K562 (cell line): Measurements from ENCODE around the gene C9orf50. TPM values are rescaled to one million over a fixed set of nuclear protein-coding genes. Genes with fewer than 3 reads are reported as not detected.

Experiments used
- CTBP1 ChIP-seq: fragments of 450-650 bp; IDR thresholded peaks from 2 replicates; pipeline ENCODE4 v1.6.1; 2016; ENCODE audit warnings: borderline replicate concordance
- FOXK2 ChIP-seq, 2 experiments: fragments of 450-650 bp; IDR thresholded peaks in 1 of 2; conservative IDR thresholded peaks in 1 of 2; 2 replicates each; pipeline ENCODE4 v1.6.1; 2016; ENCODE audit warnings: low read depth in 2 of 2, mild to moderate bottlenecking in 1 of 2
- RNF2 ChIP-seq: sonication (generic); IDR thresholded peaks from 2 replicates; pipeline ENCODE4 v1.6.1; 2016
- TAF1 ChIP-seq: IDR thresholded peaks from 2 replicates; pipeline ENCODE4 v1.6.1; 2011; ENCODE audit warnings: mild to moderate bottlenecking, low read length, moderate library complexity; ENCODE audit not compliant: insufficient read depth, control insufficient read depth, severe bottlenecking; ENCODE audit errors: extremely low read depth
- ZNF140 ChIP-seq: fragments of 250-450 bp; sonication (Bioruptor Pico); IDR thresholded peaks from 2 replicates; pipeline ENCODE4 v1.8.0; 2021; ENCODE audit warnings: moderate library complexity, mild to moderate bottlenecking, inconsistent platforms
- ZNF778 ChIP-seq: fragments of 450-650 bp; formaldehyde crosslinking; IDR thresholded peaks from 2 replicates; pipeline ENCODE4 v1.4.0; 2020; ENCODE audit warnings: mild to moderate bottlenecking, moderate library complexity
- polyA plus RNA-seq, 8 experiments: library from polyadenylated mRNA; depleted of rRNA in 4 of 8; stranded (reverse) in 5 of 8; unstranded in 3 of 8; fragments of >200 nt; fragmentation: Nextera tagmentation in 2 of 8; fragmentation: Illumina TruSeq in 1 of 8; extraction: Ambion mirVana in 2 of 8; extraction: Trizol in 1 of 8; gene quantifications; 2 replicates each; pipeline versions ENCODE4 v1.2.1 to v1.2.3, GENCODE V29; 2011 to 2014; ENCODE audit warnings: inconsistent platforms in 1 of 8, missing spikeins in 1 of 8
- total RNA-seq, 7 experiments: library from RNA; depleted of rRNA in 6 of 7; stranded (reverse); fragments of >200 nt in 6 of 7; fragmentation: Illumina TruSeq in 2 of 7; extraction: Trizol in 2 of 7; gene quantifications; 2 replicates each; pipeline versions ENCODE4 v1.2.1 to v1.2.3, GENCODE V29; 2011 to 2021; ENCODE audit warnings: low replicate concordance in 1 of 7
- TF ChIP-seq, protein P1 (sequence below), 2 experiments: fragments of 450-650 bp; formaldehyde crosslinking in 1 of 2; IDR thresholded peaks; 2 replicates each; pipeline versions ENCODE4 v1.4.0 to v1.6.1; 2014 to 2020; ENCODE audit warnings: mild to moderate bottlenecking in 2 of 2, borderline replicate concordance in 1 of 2, low read depth in 1 of 2
- TF ChIP-seq, protein P2 (sequence below), 2 experiments: fragments of 450-650 bp in 1 of 2; sonication (generic) in 1 of 2; formaldehyde crosslinking in 1 of 2; IDR thresholded peaks; 2 replicates each; pipeline versions ENCODE4 v1.7.1 to v1.9.0; 2016 to 2022; ENCODE audit warnings: inconsistent platforms in 1 of 2, mild to moderate bottlenecking in 1 of 2, missing genetic modification reagents in 1 of 2

C9orf50 gene
- total and polyA plus RNA-seq, 9 of the 15 experiments (the other 6 are each of a cell fraction or from before 2014, with no cell fraction given) = not detected

- TF ChIP-seq, protein P1, sequence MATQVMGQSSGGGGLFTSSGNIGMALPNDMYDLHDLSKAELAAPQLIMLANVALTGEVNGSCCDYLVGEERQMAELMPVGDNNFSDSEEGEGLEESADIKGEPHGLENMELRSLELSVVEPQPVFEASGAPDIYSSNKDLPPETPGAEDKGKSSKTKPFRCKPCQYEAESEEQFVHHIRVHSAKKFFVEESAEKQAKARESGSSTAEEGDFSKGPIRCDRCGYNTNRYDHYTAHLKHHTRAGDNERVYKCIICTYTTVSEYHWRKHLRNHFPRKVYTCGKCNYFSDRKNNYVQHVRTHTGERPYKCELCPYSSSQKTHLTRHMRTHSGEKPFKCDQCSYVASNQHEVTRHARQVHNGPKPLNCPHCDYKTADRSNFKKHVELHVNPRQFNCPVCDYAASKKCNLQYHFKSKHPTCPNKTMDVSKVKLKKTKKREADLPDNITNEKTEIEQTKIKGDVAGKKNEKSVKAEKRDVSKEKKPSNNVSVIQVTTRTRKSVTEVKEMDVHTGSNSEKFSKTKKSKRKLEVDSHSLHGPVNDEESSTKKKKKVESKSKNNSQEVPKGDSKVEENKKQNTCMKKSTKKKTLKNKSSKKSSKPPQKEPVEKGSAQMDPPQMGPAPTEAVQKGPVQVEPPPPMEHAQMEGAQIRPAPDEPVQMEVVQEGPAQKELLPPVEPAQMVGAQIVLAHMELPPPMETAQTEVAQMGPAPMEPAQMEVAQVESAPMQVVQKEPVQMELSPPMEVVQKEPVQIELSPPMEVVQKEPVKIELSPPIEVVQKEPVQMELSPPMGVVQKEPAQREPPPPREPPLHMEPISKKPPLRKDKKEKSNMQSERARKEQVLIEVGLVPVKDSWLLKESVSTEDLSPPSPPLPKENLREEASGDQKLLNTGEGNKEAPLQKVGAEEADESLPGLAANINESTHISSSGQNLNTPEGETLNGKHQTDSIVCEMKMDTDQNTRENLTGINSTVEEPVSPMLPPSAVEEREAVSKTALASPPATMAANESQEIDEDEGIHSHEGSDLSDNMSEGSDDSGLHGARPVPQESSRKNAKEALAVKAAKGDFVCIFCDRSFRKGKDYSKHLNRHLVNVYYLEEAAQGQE (IDR thresholded peaks at IDR 0.05; ENCODE audit: borderline replicate concordance) = no peak
- TF ChIP-seq, protein P1 (CRISPR knock-in tag; IDR thresholded peaks at IDR 0.05; ENCODE audit: low read depth) = no peak
- TF ChIP-seq CTBP1 (peak; percentile 42; the same call in 1 of the 2 replicates), TAF1 (peak; percentile 46), ZNF140 (no peak), FOXK2 (conservative IDR thresholded peaks at IDR 0.05 in 1 of 2, IDR thresholded peaks at IDR 0.05 in 1 of 2; ENCODE audit: low read depth in 2 of 2) (no peak), ZNF778 (no peak), RNF2 (peak; percentile 71; the same call in 1 of the 2 replicates)
- TF ChIP-seq, protein P2, sequence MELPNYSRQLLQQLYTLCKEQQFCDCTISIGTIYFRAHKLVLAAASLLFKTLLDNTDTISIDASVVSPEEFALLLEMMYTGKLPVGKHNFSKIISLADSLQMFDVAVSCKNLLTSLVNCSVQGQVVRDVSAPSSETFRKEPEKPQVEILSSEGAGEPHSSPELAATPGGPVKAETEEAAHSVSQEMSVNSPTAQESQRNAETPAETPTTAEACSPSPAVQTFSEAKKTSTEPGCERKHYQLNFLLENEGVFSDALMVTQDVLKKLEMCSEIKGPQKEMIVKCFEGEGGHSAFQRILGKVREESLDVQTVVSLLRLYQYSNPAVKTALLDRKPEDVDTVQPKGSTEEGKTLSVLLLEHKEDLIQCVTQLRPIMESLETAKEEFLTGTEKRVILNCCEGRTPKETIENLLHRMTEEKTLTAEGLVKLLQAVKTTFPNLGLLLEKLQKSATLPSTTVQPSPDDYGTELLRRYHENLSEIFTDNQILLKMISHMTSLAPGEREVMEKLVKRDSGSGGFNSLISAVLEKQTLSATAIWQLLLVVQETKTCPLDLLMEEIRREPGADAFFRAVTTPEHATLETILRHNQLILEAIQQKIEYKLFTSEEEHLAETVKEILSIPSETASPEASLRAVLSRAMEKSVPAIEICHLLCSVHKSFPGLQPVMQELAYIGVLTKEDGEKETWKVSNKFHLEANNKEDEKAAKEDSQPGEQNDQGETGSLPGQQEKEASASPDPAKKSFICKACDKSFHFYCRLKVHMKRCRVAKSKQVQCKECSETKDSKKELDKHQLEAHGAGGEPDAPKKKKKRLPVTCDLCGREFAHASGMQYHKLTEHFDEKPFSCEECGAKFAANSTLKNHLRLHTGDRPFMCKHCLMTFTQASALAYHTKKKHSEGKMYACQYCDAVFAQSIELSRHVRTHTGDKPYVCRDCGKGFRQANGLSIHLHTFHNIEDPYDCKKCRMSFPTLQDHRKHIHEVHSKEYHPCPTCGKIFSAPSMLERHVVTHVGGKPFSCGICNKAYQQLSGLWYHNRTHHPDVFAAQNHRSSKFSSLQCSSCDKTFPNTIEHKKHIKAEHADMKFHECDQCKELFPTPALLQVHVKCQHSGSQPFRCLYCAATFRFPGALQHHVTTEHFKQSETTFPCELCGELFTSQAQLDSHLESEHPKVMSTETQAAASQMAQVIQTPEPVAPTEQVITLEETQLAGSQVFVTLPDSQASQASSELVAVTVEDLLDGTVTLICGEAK (IDR thresholded peaks at IDR 0.05) = no peak
- TF ChIP-seq, protein P2 (CRISPR knock-in tag; IDR thresholded peaks at IDR 0.05) = no peak
Observed at GRCh38 chr9:129570450-129571297, 50.2 kb downstream of the C9orf50 start (continued).
